ENCODE data around the gene TSPO. TPM values are rescaled to one million over a fixed set of nuclear protein-coding genes. Genes with fewer than 3 reads are reported as not detected.

The TSPO gene
- total and polyA plus RNA-seq, 2 of the 13 experiments (the other 11 are each of a cell fraction or from before 2014, with no cell fraction given), result 0.46 to 1.4 TPM

DNA sequence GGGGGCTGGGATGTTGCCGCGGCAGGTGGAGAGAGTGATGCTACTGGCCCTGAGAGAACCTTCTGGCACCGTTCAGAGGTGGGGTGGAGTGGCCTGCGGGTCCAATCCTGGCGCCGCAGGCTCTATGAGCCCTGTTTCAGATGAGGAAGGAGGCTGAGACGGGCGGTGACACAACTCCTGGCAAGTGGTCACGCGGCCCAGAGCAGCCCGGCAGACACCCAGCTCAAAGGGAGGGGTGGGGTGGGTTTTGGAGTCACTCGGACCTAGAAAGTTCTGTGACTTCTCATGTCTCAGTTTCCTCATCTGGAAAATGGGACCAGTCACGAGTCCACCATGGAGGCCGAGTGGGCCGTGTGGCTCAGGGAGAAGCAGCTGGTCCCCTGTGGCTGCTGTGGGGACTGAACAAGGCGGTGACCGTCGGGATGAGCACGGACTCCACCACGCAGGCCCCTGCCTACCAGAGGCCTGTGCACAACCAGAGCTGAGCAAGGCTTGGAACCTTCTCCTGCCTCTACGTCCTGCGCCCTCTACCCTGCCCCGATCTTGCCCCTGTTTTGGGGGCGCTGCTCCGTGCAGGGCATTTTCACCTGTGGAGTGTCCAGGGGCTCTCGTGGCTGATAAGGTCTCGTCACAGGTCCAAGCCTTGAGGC is 3.7 kb downstream of the TSPO start:
- Histone ChIP-seq H4K20me1 (ENCODE audit: insufficient read depth, low read length) (no peaks in the 10 kb centered on the region), H3K36me3 (replicated peaks in 1 of 2; ENCODE audit: control insufficient read depth in 1 of 2, insufficient read depth in 2 of 2, low read length in 2 of 2) (no peaks in the 10 kb centered on the region), H3K79me2 (ENCODE audit: insufficient read depth, low read length) (no peaks in the 10 kb centered on the region), H3K4me2 (ENCODE audit: low read depth, low read length) (no peak overlapping the region), H3K27ac (ENCODE audit: extremely low read length, insufficient read depth, low read length) (no peak overlapping the region), H3K9me3 (ENCODE audit: low read length) (no peaks in the 10 kb centered on the region), H2AFZ (ENCODE audit: low read length) (no peak overlapping the region), H3K4me1 (ENCODE audit: insufficient read depth, low read length) (peaks cover 39% of the 10 kb centered on the region), H3K9ac (ENCODE audit: insufficient read depth, low read depth, low read length) (no peak overlapping the region), H3K27me3 (ENCODE audit: control insufficient read depth in 1 of 2, insufficient read depth in 2 of 2, low read length in 2 of 2) (peaks cover 6 to 29% of the 10 kb centered on the region in 2 experiments; a peak in 4 of 5 replicates), H3K4me3 (replicated peaks in 1 of 3; ENCODE audit: insufficient read depth in 1 of 3, low read depth in 2 of 3, low read length in 3 of 3) (no peak overlapping the region)
- WGBS (ENCODE audit: low lambda C conversion rate), result 49% methylated on average over 11 of the region's 27 CpGs
- ChIA-PET POLR2A (no interaction called here), CTCF (ENCODE audit: low intra/inter-chr PET ratio, low total read pairs) (no interaction called here)
- ATAC-seq (no peak), FAIRE-seq (no peak), DNase-seq (ENCODE audit: low spot score) (no peak)
- in situ Hi-C loops (cut with HindIII; ENCODE audit: extremely low pct_ligation_motif_present, low pct_unique_long_range_greater_than_20kb) (no loop called here), intact Hi-C loops (cut with micrococcal nuclease; ENCODE audit: unreplicated experiment) (no loop called here)
- TF ChIP-seq GABPA (IDR thresholded peaks at IDR 0.05; ENCODE audit: low read depth, low read length), result no peak
- TF ChIP-seq GABPA (CRISPR knock-in tag; IDR thresholded peaks at IDR 0.05; ENCODE audit: low read depth), result no peak
- peak; percentile 82 for TF ChIP-seq ZNF629 (CRISPR knock-in tag; conservative IDR thresholded peaks at IDR 0.05)
- BruUV-seq (replicated peaks), result no TSS peak

DNA sequence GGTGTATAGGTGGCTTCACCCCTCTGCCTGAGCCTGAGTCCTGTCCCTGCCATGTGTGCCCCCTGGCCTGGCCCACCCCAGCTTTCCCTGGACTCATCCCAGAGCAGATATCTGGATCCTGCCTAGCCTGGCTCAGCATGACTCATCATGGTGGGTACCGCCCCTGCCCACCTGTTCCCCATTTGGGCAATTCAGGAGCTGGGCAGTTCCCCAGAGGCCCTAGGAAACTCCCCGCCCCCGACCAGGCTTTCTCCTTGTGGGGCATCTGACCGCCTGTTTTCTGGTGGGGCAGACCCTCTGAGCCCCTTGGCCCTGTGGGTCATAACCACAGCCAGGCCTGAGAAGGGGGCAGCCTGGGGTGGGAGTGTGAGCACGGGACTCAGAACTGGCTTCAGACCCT is 4.4 kb downstream of the TSPO start:
- no peak for TF ChIP-seq JUNB (CRISPR knock-in tag; IDR thresholded peaks at IDR 0.05; ENCODE audit: borderline replicate concordance)
- no peak for TF ChIP-seq ZNF83 (CRISPR knock-in tag; IDR thresholded peaks at IDR 0.05; ENCODE audit: borderline replicate concordance)
- TF ChIP-seq, protein P1, sequence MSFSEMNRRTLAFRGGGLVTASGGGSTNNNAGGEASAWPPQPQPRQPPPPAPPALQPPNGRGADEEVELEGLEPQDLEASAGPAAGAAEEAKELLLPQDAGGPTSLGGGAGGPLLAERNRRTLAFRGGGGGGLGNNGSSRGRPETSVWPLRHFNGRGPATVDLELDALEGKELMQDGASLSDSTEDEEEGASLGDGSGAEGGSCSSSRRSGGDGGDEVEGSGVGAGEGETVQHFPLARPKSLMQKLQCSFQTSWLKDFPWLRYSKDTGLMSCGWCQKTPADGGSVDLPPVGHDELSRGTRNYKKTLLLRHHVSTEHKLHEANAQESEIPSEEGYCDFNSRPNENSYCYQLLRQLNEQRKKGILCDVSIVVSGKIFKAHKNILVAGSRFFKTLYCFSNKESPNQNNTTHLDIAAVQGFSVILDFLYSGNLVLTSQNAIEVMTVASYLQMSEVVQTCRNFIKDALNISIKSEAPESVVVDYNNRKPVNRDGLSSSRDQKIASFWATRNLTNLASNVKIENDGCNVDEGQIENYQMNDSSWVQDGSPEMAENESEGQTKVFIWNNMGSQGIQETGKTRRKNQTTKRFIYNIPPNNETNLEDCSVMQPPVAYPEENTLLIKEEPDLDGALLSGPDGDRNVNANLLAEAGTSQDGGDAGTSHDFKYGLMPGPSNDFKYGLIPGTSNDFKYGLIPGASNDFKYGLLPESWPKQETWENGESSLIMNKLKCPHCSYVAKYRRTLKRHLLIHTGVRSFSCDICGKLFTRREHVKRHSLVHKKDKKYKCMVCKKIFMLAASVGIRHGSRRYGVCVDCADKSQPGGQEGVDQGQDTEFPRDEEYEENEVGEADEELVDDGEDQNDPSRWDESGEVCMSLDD (CRISPR knock-in tag; IDR thresholded peaks at IDR 0.05; ENCODE audit: borderline replicate concordance), result no peak
- TF ChIP-seq ZNF674 (CRISPR knock-in tag; IDR thresholded peaks at IDR 0.05; ENCODE audit: low read depth), result no peak
- TF ChIP-seq SALL1 (CRISPR knock-in tag; IDR thresholded peaks at IDR 0.05), result no peak
- no peak for TF ChIP-seq THAP11 (CRISPR knock-in tag; IDR thresholded peaks at IDR 0.05)
- TF ChIP-seq FOSL2 (CRISPR knock-in tag; IDR thresholded peaks at IDR 0.05), result 0 out of 2 replicates have a peak, but pooled peaks have one; percentile 30
- in situ Hi-C loops (cut with HindIII; ENCODE audit: extremely low pct_ligation_motif_present, low pct_unique_long_range_greater_than_20kb), result no loop called here
- DNase-seq (ENCODE audit: low spot score), result no peak
- intact Hi-C loops (cut with micrococcal nuclease; ENCODE audit: unreplicated experiment), result no loop called here
- POLR2A ChIA-PET, result interaction anchor here (0.6 kb wide), 1 partner anchor 10 kb away, joined by 3 read pairs; no protein-coding TSS in a partner anchor
- no peak overlapping the region for H3K27ac ChIP-seq (ENCODE audit: extremely low read length, insufficient read depth, low read length)
- H4K20me1 ChIP-seq (ENCODE audit: insufficient read depth, low read length), result no peaks in the 10 kb centered on the region
- ATAC-seq, result no peak
- no peaks in the 10 kb centered on the region for H3K79me2 ChIP-seq (ENCODE audit: insufficient read depth, low read length)
- no peak overlapping the region for H3K4me2 ChIP-seq (ENCODE audit: low read depth, low read length)
- no TSS peak for BruUV-seq (replicated peaks)
- no peak overlapping the region for H3K9ac ChIP-seq (ENCODE audit: insufficient read depth, low read depth, low read length)
- H3K4me1 ChIP-seq (ENCODE audit: insufficient read depth, low read length), result peaks cover 37% of the 10 kb centered on the region
- no peak overlapping the region for H3K4me3 ChIP-seq (replicated peaks in 1 of 3; ENCODE audit: insufficient read depth in 1 of 3, low read depth in 2 of 3, low read length in 3 of 3)
- no CpG with 5 or more reads among the region's 5 CpGs for WGBS (ENCODE audit: low lambda C conversion rate)
- H3K36me3 ChIP-seq (replicated peaks in 1 of 2; ENCODE audit: control insufficient read depth in 1 of 2, insufficient read depth in 2 of 2, low read length in 2 of 2), result no peaks in the 10 kb centered on the region
- CTCF ChIA-PET (ENCODE audit: low intra/inter-chr PET ratio, low total read pairs), result no interaction called here
- no peaks in the 10 kb centered on the region for H3K9me3 ChIP-seq (ENCODE audit: low read length)
- H2AFZ ChIP-seq (ENCODE audit: low read length), result no peak overlapping the region
- FAIRE-seq, result no peak
- peaks cover 6 to 24% of the 10 kb centered on the region in 2 experiments; a peak in 4 of 5 replicates for H3K27me3 ChIP-seq (ENCODE audit: control insufficient read depth in 1 of 2, insufficient read depth in 2 of 2, low read length in 2 of 2)

All from HepG2 (cell line).